Measurements from ENCODE around the gene DAGLA.

The DAGLA gene

GRCh38 chr11:61639816-61640443 is 40.3 kb upstream of the DAGLA start:
- Histone ChIP-seq H3K4me1 (no peaks in the 10 kb centered on the region), H3K4me3 (ENCODE audit: low read depth, low read length) (no peak overlapping the region), H3K9me3 (no peaks in the 10 kb centered on the region), H3K27me3 (no peaks in the 10 kb centered on the region), H3K36me3 (no peaks in the 10 kb centered on the region)
- DNase-seq, result no peak
- no peak for TF ChIP-seq CTCF (IDR thresholded peaks at IDR 0.05; ENCODE audit: low read depth, low read length)

GRCh38 chr11:61642162-61642561 is 38.0 kb upstream of the DAGLA start:
- Histone ChIP-seq H3K9me3 (no peaks in the 10 kb centered on the region), H3K4me1 (no peaks in the 10 kb centered on the region), H3K36me3 (no peaks in the 10 kb centered on the region), H3K4me3 (ENCODE audit: low read depth, low read length) (no peak overlapping the region), H3K27me3 (no peaks in the 10 kb centered on the region)
- TF ChIP-seq CTCF (IDR thresholded peaks at IDR 0.05; ENCODE audit: low read depth, low read length), result no peak
- no peak for DNase-seq

GRCh38 chr11:61645179-61645868 is 34.9 kb upstream of the DAGLA start:
- no peak for DNase-seq
- H3K36me3 ChIP-seq, result no peaks in the 10 kb centered on the region
- no peak overlapping the region for H3K4me3 ChIP-seq (ENCODE audit: low read depth, low read length)
- no peaks in the 10 kb centered on the region for H3K9me3 ChIP-seq
- no peaks in the 10 kb centered on the region for H3K4me1 ChIP-seq
- TF ChIP-seq CTCF (IDR thresholded peaks at IDR 0.05; ENCODE audit: low read depth, low read length), result no peak
- H3K27me3 ChIP-seq, result no peaks in the 10 kb centered on the region

GRCh38 chr11:61647529-61647928 is 32.7 kb upstream of the DAGLA start:
- Histone ChIP-seq H3K4me1 (no peaks in the 10 kb centered on the region), H3K27me3 (no peaks in the 10 kb centered on the region), H3K36me3 (no peaks in the 10 kb centered on the region), H3K9me3 (no peaks in the 10 kb centered on the region), H3K4me3 (ENCODE audit: low read depth, low read length) (no peak overlapping the region)
- no peak for TF ChIP-seq CTCF (IDR thresholded peaks at IDR 0.05; ENCODE audit: low read depth, low read length)
- DNase-seq, result no peak

- no peak for DNase-seq
- Histone ChIP-seq H3K9me3 (no peaks in the 10 kb centered on the region), H3K36me3 (no peaks in the 10 kb centered on the region), H3K4me1 (no peaks in the 10 kb centered on the region), H3K4me3 (ENCODE audit: low read depth, low read length) (no peak overlapping the region), H3K27me3 (no peaks in the 10 kb centered on the region)
- TF ChIP-seq CTCF (IDR thresholded peaks at IDR 0.05; ENCODE audit: low read depth, low read length), result no peak
Observed at GRCh38 chr11:61650781-61651571, 29.2 kb upstream of the DAGLA start.

GRCh38 chr11:61652135-61652534 is 28.1 kb upstream of the DAGLA start:
- TF ChIP-seq CTCF (IDR thresholded peaks at IDR 0.05; ENCODE audit: low read depth, low read length), result no peak
- H3K36me3 ChIP-seq, result no peaks in the 10 kb centered on the region
- no peaks in the 10 kb centered on the region for H3K4me1 ChIP-seq
- H3K4me3 ChIP-seq (ENCODE audit: low read depth, low read length), result no peak overlapping the region
- no peak for DNase-seq
- no peaks in the 10 kb centered on the region for H3K9me3 ChIP-seq
- H3K27me3 ChIP-seq, result no peaks in the 10 kb centered on the region
